Type B pancreatic cell (in vitro differentiated cells): ENCODE measurements around the gene DTNBP1. TPM values are rescaled to one million over a fixed set of nuclear protein-coding genes. Genes with fewer than 3 reads are reported as not detected.

ENCODE experiments used
- DNase-seq: peaks from one replicate; pipeline ENCODE4 v3.0.0; 2021; ENCODE audit warnings: mixed read lengths; ENCODE audit not compliant: unreplicated experiment; ENCODE audit errors: extremely low spot score
- H3K27ac Mint-ChIP-seq: 2 replicates; pipeline ENCODE4 v1.8.0; 2021; ENCODE audit warnings: mild to moderate bottlenecking, mixed read lengths
- H3K27me3 Mint-ChIP-seq: 2 replicates; pipeline ENCODE4 v1.8.0; 2021; ENCODE audit warnings: mixed read lengths
- H3K36me3 Mint-ChIP-seq: 2 replicates; pipeline ENCODE4 v1.8.0; 2021; ENCODE audit warnings: mixed read lengths
- H3K4me1 Mint-ChIP-seq: one replicate; pipeline ENCODE4 v1.8.0; 2021; ENCODE audit warnings: mixed read lengths; ENCODE audit not compliant: unreplicated experiment
- H3K4me3 Mint-ChIP-seq: 2 replicates; pipeline ENCODE4 v1.8.0; 2021; ENCODE audit warnings: mild to moderate bottlenecking, mixed read lengths
- H3K9me3 Mint-ChIP-seq: 2 replicates; pipeline ENCODE4 v1.8.0; 2021; ENCODE audit warnings: mixed read lengths
- total RNA-seq: library from RNA; stranded (reverse); gene quantifications from 2 replicates; pipeline ENCODE4 v1.2.1, GENCODE V29; 2021; ENCODE audit warnings: low replicate concordance
- TF ChIP-seq, protein P1 (sequence below): fragments of 200-600 bp; sonication (generic); conservative IDR thresholded peaks from 2 replicates; pipeline ENCODE4 v1.5.0; 2021; ENCODE audit warnings: antibody characterized with exemption, mild to moderate bottlenecking

Gene DTNBP1
- total RNA-seq, 1 donor from 2014 or later, result 11.6 TPM

DNA sequence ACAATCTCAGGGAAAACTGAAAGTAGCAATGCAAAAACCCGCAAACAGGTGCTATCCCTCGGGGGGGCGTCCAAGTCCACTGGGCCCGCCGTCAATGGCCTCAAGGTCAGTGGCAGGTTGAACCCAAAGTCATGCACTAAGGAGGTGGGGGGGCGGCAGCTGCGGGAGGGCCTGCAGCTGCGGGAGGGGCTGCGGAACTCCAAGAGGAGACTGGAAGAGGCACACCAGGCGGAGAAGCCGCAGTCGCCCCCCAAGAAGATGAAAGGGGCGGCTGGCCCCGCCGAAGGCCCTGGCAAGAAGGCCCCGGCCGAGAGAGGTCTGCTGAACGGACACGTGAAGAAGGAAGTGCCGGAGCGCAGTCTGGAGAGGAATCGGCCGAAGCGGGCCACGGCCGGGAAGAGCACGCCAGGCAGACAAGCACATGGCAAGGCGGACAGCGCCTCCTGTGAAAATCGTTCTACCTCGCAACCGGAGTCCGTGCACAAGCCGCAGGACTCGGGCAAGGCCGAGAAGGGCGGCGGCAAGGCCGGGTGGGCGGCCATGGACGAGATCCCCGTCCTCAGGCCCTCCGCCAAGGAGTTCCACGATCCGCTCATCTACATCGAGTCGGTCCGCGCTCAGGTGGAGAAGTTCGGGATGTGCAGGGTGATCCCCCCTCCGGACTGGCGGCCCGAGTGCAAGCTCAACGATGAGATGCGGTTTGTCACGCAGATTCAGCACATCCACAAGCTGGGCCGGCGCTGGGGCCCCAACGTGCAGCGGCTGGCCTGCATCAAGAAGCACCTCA is 166.3 kb downstream of the DTNBP1 start:
- no peak overlapping the region for H3K27ac Mint-ChIP-seq
- H3K9me3 Mint-ChIP-seq, result no peaks in the 10 kb centered on the region
- H3K4me3 Mint-ChIP-seq, result no peak overlapping the region
- H3K4me1 Mint-ChIP-seq, result peaks cover 25% of the 10 kb centered on the region
- H3K27me3 Mint-ChIP-seq, result no peaks in the 10 kb centered on the region
- TF ChIP-seq, protein P1, sequence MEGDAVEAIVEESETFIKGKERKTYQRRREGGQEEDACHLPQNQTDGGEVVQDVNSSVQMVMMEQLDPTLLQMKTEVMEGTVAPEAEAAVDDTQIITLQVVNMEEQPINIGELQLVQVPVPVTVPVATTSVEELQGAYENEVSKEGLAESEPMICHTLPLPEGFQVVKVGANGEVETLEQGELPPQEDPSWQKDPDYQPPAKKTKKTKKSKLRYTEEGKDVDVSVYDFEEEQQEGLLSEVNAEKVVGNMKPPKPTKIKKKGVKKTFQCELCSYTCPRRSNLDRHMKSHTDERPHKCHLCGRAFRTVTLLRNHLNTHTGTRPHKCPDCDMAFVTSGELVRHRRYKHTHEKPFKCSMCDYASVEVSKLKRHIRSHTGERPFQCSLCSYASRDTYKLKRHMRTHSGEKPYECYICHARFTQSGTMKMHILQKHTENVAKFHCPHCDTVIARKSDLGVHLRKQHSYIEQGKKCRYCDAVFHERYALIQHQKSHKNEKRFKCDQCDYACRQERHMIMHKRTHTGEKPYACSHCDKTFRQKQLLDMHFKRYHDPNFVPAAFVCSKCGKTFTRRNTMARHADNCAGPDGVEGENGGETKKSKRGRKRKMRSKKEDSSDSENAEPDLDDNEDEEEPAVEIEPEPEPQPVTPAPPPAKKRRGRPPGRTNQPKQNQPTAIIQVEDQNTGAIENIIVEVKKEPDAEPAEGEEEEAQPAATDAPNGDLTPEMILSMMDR, result no peak
- H3K36me3 Mint-ChIP-seq, result peaks cover 25% of the 10 kb centered on the region
- DNase-seq, result no peak

DNA sequence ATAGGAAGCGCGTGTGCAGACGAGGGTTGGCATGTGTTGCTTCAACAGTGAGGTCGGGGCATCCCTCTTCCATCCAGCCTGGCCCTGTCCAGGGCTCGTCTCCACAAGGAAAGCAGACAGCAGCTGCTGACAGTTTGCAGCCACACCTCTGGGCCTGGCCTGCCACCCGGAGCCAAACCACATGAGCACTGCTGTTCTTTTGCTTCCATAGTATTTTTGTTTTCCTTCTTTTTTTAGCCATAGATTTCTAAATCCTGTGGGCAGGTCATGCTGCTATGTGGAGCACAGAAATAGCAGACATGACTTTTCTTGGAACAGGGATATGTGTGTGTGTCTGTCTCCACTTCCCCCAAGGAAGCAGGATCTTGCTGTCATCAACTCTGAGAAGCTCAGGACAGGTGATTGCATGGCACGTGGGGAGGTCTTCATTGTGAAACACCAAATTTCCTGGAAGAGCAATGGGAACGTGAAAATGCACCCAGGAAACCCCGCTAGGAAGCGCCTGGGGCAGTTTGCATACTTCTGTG is 167.4 kb downstream of the DTNBP1 start:
- DNase-seq, result no peak
- Mint-ChIP-seq H3K9me3 (no peaks in the 10 kb centered on the region), H3K27ac (no peak overlapping the region), H3K4me3 (no peak overlapping the region), H3K4me1 (peaks cover 28% of the 10 kb centered on the region), H3K36me3 (peaks cover 22% of the 10 kb centered on the region), H3K27me3 (no peaks in the 10 kb centered on the region)
- TF ChIP-seq, protein P1, result no peak

DNA sequence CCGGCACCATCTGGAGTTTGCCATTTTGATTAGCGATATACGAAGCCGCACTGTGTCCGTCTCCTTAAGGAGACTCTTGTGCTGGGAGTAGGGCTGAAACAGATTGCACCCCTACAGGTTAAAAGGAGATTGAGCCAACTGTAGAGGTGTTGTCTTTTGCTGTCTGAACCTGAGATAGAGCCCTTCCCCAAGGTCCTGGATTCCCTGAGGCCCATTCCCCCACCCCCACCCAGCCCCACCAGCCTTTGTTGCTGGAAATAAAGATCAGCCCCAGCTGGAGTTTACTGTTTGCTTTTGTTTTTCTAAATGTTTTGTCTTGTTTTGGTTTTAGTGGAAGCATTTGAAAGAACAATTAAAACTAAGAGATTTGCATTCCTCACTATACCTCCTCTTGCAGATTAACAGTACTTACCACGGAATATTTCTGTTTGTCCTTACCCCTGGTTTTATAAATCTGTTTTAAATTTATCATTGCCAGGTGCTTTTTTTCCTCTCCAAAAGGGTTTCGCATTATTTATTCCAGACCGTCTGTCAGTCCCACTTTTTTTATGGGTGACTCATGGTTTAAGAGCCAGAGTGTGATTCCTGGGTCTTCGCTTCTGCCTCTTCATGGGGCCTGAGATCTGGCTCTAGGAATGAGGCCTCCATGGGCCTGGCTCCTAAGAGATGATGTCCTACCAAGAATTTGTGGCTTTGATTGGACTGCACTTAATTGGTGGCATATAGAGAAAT is 169.2 kb downstream of the DTNBP1 start:
- no peak for DNase-seq
- H3K4me3 Mint-ChIP-seq, result no peak overlapping the region
- H3K9me3 Mint-ChIP-seq, result no peaks in the 10 kb centered on the region
- no peak overlapping the region for H3K27ac Mint-ChIP-seq
- peaks cover 37% of the 10 kb centered on the region for H3K4me1 Mint-ChIP-seq
- peaks cover 26% of the 10 kb centered on the region for H3K36me3 Mint-ChIP-seq
- H3K27me3 Mint-ChIP-seq, result no peaks in the 10 kb centered on the region
- TF ChIP-seq, protein P1, result no peak

DNA sequence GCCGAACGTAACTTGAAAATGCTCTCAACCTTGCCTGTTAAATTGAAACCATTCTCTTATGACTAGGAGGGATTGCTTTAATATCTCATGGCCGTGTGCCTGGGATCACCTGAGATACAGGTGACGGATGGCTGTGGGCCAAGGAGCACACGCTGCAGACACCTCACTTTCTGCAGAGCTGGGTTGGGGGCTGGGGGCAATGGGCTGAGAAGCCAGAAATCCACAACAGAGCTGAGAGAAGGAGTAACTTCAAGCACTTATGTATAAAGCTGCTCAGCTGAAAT is 170.9 kb downstream of the DTNBP1 start:
- H3K27ac Mint-ChIP-seq, result peak overlapping the region; percentile 44
- H3K4me3 Mint-ChIP-seq, result no peak overlapping the region
- TF ChIP-seq, protein P1, result no peak

DNA sequence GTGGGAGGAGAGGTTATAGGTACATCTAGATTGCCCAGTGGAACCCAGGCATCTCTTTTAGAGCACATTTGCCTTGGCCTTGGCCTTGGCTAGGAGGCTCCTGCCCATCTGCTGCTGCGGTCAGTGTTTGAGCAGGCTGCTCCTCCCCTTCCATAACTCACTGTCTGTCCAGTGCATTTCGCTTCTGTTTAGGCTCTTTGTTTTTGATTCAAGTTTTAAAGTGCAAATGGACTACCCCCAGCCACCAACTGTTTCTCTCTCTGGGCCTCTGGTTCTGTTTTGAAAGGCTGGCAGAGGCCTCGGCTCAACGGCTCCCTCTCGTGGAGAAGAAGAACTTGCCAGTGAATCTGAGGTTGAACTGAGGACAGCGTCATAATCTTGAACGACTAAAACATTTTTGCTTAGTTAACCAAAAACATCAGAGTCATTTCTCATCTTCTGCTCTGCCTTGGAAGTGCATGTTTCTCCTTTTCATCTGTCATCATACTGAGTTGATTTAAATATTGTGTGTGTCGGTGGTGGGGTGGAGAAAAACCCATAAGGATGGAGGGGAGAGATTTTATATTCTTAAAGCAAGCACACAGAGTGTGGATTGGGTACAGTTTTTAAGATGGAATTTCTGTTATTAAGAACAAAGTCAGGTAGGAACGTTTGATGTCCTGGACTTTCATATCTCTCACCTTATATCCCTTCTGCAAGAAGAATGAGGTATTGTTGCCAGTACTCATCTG is 171.4 kb downstream of the DTNBP1 start:
- TF ChIP-seq, protein P1, result peak; percentile 93
- H3K4me1 Mint-ChIP-seq, result peaks cover 37% of the 10 kb centered on the region
- H3K27me3 Mint-ChIP-seq, result no peaks in the 10 kb centered on the region
- no peaks in the 10 kb centered on the region for H3K9me3 Mint-ChIP-seq
- H3K27ac Mint-ChIP-seq, result peak overlapping the region; percentile 44
- H3K4me3 Mint-ChIP-seq, result no peak overlapping the region
- DNase-seq, result no peak
- H3K36me3 Mint-ChIP-seq, result peaks cover 23% of the 10 kb centered on the region

More for the DNA sequence above, 170.9 kb downstream of the DTNBP1 start:
- Mint-ChIP-seq H3K4me1 (peaks cover 37% of the 10 kb centered on the region), H3K27me3 (no peaks in the 10 kb centered on the region), H3K36me3 (peaks cover 21% of the 10 kb centered on the region), H3K9me3 (no peaks in the 10 kb centered on the region)
- DNase-seq, result no peak
